GM23338 (cell line): ENCODE data around the gene VMP1. TPM values are rescaled to one million over a fixed set of nuclear protein-coding genes. Genes with fewer than 3 reads are reported as not detected.

Experiments used
- ATAC-seq: fragments of 200-7000 bp; cut with Tn5 transposase; 3 replicates; pipeline ENCODE4 v1.9.1; 2020
- DNase-seq: peaks from one replicate; pipeline ENCODE4 v3.0.0-alpha.2; 2015; ENCODE audit warnings: low spot score
- H2AFZ ChIP-seq: fragments of 200-600 bp; sonication (generic); 2 replicates; pipeline ENCODE4 v1.8.0; 2016; ENCODE audit warnings: antibody characterized with exemption, mild to moderate bottlenecking, moderate library complexity
- H3F3A ChIP-seq: fragments of 200-600 bp; sonication (generic); replicated peaks from 2 replicates; pipeline ENCODE4 v1.8.0; 2017; ENCODE audit warnings: antibody characterized with exemption, mixed run types, low read depth
- H3K27ac ChIP-seq: fragments of 200-600 bp; sonication (generic); 2 replicates; pipeline ENCODE4 v1.6.1; 2016; ENCODE audit warnings: low read depth
- H3K27me3 ChIP-seq: fragments of 200-600 bp; sonication (generic); 2 replicates; pipeline ENCODE4 v1.8.0; 2016; ENCODE audit warnings: mild to moderate bottlenecking, mixed run types, moderate library complexity; ENCODE audit not compliant: insufficient read depth
- H3K36me3 ChIP-seq: fragments of 200-600 bp; sonication (generic); 2 replicates; pipeline ENCODE4 v1.8.0; 2016; ENCODE audit warnings: mild to moderate bottlenecking; ENCODE audit not compliant: insufficient read depth
- H3K4me1 ChIP-seq: fragments of 200-600 bp; sonication (generic); 2 replicates; pipeline ENCODE4 v1.8.0; 2016; ENCODE audit warnings: mild to moderate bottlenecking, moderate library complexity; ENCODE audit not compliant: insufficient read depth
- H3K4me2 ChIP-seq: fragments of 200-600 bp; sonication (generic); 2 replicates; pipeline ENCODE4 v1.7.1; 2017; ENCODE audit warnings: mixed run types
- H3K4me3 ChIP-seq: fragments of 200-600 bp; sonication (generic); 2 replicates; pipeline ENCODE4 v1.6.1; 2016; ENCODE audit warnings: mixed run types
- H3K79me2 ChIP-seq: fragments of 200-600 bp; sonication (generic); replicated peaks from 2 replicates; pipeline ENCODE4 v1.8.0; 2017; ENCODE audit warnings: mild to moderate bottlenecking; ENCODE audit not compliant: insufficient read depth
- H3K9me2 ChIP-seq: fragments of 200-600 bp; sonication (generic); 2 replicates; pipeline ENCODE4 v1.8.0; 2017; ENCODE audit not compliant: insufficient read depth
- H4K20me1 ChIP-seq: fragments of 200-600 bp; sonication (generic); replicated peaks from 2 replicates; pipeline ENCODE4 v1.8.0; 2017; ENCODE audit warnings: mild to moderate bottlenecking; ENCODE audit not compliant: insufficient read depth
- H3K27ac Mint-ChIP-seq: 2 replicates; pipeline ENCODE4 v1.8.0; 2020; ENCODE audit warnings: inconsistent platforms, mild to moderate bottlenecking, moderate library complexity, mixed read lengths
- H3K27me3 Mint-ChIP-seq: 3 replicates; pipeline ENCODE4 v1.8.0; 2022; ENCODE audit warnings: low read depth, mild to moderate bottlenecking, moderate library complexity, mixed read lengths, inconsistent platforms; ENCODE audit not compliant: insufficient read depth, poor library complexity
- H3K36me3 Mint-ChIP-seq: 3 replicates; pipeline ENCODE4 v1.8.0; 2021; ENCODE audit warnings: low read depth, mild to moderate bottlenecking, inconsistent platforms, moderate library complexity, mixed read lengths
- H3K4me1 Mint-ChIP-seq: 3 replicates; pipeline ENCODE4 v1.8.0; 2020; ENCODE audit warnings: mild to moderate bottlenecking, inconsistent platforms, mixed read lengths
- H3K4me3 Mint-ChIP-seq: 3 replicates; pipeline ENCODE4 v1.8.0; 2021; ENCODE audit warnings: moderate library complexity, mild to moderate bottlenecking, inconsistent platforms, mixed read lengths
- H3K9me3 Mint-ChIP-seq: 3 replicates; pipeline ENCODE4 v1.8.0; 2020; ENCODE audit warnings: moderate library complexity, mild to moderate bottlenecking, inconsistent platforms, mixed read lengths
- EZH2phosphoT487 ChIP-seq: fragments of 200-600 bp; sonication (generic); IDR thresholded peaks from one replicate; pipeline ENCODE4 v1.8.1; 2018; ENCODE audit warnings: antibody characterized with exemption; ENCODE audit not compliant: unreplicated experiment
- JUNB ChIP-seq: IDR thresholded peaks from one replicate; pipeline ENCODE4 v1.6.1; 2016; ENCODE audit warnings: antibody characterized with exemption; ENCODE audit not compliant: unreplicated experiment
- POLR2AphosphoS5 ChIP-seq: IDR thresholded peaks from 2 replicates; pipeline ENCODE4 v1.6.1; 2016; ENCODE audit warnings: antibody characterized with exemption, low read depth
- ZNF114 ChIP-seq: fragments of 250-450 bp; sonication (Bioruptor Pico); IDR thresholded peaks from 2 replicates; pipeline ENCODE4 v1.5.0; 2020; ENCODE audit warnings: mild to moderate bottlenecking, moderate library complexity
- ZNF331 ChIP-seq: fragments of 250-450 bp; sonication (Bioruptor Pico); IDR thresholded peaks from 2 replicates; pipeline ENCODE4 v1.5.0; 2020; ENCODE audit warnings: low read depth, mild to moderate bottlenecking, moderate library complexity
- polyA plus RNA-seq: library from polyadenylated mRNA; unstranded; fragments of >200 nt; fragmentation: Nextera tagmentation; extraction: Ambion mirVana; gene quantifications from 2 replicates; pipeline ENCODE4 v1.2.1, GENCODE V29; 2016
- total RNA-seq: library from RNA; depleted of rRNA; stranded (reverse); fragments of >200 nt; shearing (Covaris generic); gene quantifications from 2 replicates; pipeline ENCODE4 v1.2.3, GENCODE V29; 2014
- TF ChIP-seq, protein P1 (sequence below): fragments of 250-450 bp; sonication (Bioruptor Pico); IDR thresholded peaks from 2 replicates; pipeline ENCODE4 v1.5.0; 2020; ENCODE audit warnings: mild to moderate bottlenecking, moderate library complexity
- TF ChIP-seq, protein P2 (sequence below), 2 experiments: fragments of 200-600 bp in 1 of 2; sonication (generic) in 1 of 2; conservative IDR thresholded peaks; 2 replicates each; pipeline versions ENCODE4 v1.5.1 to v1.6.1; 2016 to 2017; ENCODE audit warnings: antibody characterized with exemption in 2 of 2, low read depth in 2 of 2, mild to moderate bottlenecking in 2 of 2, moderate library complexity in 1 of 2

VMP1 gene
- total and polyA plus RNA-seq, 2 experiments from 2014 or later, result 70.1 to 112 TPM

DNA sequence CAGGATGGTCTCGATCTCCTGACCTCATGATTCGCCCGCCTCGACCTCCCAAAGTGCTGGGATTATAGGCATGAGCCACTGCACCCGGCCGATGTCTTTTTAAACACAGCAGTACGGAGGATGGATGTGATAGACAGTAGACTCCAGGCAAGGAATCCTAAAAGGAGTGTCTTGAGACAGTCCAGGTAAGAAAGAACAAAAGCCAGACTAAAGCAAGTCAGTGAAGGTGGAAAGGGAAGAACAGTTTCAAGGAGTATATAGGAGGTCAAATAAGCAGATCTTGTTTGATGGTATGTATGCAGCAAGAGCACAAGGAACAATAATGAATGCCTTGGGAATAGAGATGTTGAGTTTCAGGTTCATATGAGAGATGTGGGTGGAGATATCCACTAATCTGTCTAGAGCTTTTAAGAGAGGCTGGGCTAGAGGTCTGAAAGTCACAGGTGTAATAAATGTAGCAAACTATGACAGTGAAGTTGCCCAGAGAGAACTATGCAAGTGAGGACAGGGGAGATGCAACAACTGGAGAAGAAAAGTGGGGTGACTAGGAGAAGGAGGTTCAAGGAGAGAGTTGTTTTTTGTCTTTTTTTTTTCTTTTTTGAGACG, 180.8 kb downstream of the VMP1 start (continued):
- TF ChIP-seq, protein P1, sequence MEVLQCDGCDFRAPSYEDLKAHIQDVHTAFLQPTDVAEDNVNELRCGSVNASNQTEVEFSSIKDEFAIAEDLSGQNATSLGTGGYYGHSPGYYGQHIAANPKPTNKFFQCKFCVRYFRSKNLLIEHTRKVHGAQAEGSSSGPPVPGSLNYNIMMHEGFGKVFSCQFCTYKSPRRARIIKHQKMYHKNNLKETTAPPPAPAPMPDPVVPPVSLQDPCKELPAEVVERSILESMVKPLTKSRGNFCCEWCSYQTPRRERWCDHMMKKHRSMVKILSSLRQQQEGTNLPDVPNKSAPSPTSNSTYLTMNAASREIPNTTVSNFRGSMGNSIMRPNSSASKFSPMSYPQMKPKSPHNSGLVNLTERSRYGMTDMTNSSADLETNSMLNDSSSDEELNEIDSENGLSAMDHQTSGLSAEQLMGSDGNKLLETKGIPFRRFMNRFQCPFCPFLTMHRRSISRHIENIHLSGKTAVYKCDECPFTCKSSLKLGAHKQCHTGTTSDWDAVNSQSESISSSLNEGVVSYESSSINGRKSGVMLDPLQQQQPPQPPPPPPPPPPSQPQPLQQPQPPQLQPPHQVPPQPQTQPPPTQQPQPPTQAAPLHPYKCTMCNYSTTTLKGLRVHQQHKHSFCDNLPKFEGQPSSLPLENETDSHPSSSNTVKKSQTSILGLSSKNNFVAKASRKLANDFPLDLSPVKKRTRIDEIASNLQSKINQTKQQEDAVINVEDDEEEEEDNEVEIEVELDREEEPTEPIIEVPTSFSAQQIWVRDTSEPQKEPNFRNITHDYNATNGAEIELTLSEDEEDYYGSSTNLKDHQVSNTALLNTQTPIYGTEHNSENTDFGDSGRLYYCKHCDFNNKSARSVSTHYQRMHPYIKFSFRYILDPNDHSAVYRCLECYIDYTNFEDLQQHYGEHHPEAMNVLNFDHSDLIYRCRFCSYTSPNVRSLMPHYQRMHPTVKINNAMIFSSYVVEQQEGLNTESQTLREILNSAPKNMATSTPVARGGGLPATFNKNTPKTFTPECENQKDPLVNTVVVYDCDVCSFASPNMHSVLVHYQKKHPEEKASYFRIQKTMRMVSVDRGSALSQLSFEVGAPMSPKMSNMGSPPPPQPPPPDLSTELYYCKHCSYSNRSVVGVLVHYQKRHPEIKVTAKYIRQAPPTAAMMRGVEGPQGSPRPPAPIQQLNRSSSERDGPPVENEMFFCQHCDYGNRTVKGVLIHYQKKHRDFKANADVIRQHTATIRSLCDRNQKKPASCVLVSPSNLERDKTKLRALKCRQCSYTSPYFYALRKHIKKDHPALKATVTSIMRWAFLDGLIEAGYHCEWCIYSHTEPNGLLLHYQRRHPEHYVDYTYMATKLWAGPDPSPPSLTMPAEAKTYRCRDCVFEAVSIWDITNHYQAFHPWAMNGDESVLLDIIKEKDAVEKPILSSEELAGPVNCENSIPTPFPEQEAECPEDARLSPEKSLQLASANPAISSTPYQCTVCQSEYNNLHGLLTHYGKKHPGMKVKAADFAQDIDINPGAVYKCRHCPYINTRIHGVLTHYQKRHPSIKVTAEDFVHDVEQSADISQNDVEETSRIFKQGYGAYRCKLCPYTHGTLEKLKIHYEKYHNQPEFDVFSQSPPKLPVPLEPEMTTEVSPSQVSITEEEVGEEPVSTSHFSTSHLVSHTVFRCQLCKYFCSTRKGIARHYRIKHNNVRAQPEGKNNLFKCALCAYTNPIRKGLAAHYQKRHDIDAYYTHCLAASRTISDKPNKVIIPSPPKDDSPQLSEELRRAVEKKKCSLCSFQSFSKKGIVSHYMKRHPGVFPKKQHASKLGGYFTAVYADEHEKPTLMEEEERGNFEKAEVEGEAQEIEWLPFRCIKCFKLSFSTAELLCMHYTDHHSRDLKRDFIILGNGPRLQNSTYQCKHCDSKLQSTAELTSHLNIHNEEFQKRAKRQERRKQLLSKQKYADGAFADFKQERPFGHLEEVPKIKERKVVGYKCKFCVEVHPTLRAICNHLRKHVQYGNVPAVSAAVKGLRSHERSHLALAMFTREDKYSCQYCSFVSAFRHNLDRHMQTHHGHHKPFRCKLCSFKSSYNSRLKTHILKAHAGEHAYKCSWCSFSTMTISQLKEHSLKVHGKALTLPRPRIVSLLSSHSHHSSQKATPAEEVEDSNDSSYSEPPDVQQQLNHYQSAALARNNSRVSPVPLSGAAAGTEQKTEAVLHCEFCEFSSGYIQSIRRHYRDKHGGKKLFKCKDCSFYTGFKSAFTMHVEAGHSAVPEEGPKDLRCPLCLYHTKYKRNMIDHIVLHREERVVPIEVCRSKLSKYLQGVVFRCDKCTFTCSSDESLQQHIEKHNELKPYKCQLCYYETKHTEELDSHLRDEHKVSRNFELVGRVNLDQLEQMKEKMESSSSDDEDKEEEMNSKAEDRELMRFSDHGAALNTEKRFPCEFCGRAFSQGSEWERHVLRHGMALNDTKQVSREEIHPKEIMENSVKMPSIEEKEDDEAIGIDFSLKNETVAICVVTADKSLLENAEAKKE (CRISPR knock-in tag), result no peak
- TF ChIP-seq ZNF331 (CRISPR knock-in tag) (no peak), ZNF114 (CRISPR knock-in tag) (no peak), EZH2phosphoT487 (no peak)
- TF ChIP-seq, protein P2, sequence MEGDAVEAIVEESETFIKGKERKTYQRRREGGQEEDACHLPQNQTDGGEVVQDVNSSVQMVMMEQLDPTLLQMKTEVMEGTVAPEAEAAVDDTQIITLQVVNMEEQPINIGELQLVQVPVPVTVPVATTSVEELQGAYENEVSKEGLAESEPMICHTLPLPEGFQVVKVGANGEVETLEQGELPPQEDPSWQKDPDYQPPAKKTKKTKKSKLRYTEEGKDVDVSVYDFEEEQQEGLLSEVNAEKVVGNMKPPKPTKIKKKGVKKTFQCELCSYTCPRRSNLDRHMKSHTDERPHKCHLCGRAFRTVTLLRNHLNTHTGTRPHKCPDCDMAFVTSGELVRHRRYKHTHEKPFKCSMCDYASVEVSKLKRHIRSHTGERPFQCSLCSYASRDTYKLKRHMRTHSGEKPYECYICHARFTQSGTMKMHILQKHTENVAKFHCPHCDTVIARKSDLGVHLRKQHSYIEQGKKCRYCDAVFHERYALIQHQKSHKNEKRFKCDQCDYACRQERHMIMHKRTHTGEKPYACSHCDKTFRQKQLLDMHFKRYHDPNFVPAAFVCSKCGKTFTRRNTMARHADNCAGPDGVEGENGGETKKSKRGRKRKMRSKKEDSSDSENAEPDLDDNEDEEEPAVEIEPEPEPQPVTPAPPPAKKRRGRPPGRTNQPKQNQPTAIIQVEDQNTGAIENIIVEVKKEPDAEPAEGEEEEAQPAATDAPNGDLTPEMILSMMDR (conservative IDR thresholded peaks at IDR 0.05; ENCODE audit: low read depth in 2 of 2), result no peak

DNA sequence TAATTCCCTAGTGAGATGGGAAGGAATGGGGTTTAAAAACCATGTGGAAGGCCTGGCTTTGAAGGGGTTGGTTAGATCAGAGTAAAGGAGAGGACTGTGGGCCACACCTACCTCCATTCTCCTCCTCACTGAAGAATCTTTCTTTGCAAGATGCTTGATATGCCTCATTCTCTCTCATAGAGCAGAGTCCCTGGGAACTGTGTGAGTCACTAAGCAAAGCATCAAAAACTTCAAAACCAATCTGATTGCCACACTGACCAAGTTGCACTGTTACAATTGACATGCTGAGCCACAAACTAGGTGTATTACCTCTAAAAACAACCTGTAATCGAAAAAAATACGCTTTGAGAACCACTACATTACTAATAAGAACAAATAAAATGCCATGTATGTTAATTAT, 183.3 kb downstream of the VMP1 start:
- Histone ChIP-seq H3K36me3 (peaks cover 3% of the 10 kb centered on the region; the same call in 1 of the 2 replicates), H3K27me3 (no peaks in the 10 kb centered on the region), H3K79me2 (peaks cover 43% of the 10 kb centered on the region), H3F3A (peaks cover 6% of the 10 kb centered on the region; the same call in 1 of the 2 replicates), H4K20me1 (0 out of 2 replicates have a peak, but pooled peaks cover 5% of the 10 kb centered on the region), H3K27ac (no peak overlapping the region), H3K4me2 (no peak overlapping the region), H3K4me1 (peaks cover 6% of the 10 kb centered on the region; the same call in 1 of the 2 replicates), H2AFZ (no peak overlapping the region), H3K9me2 (no peaks in the 10 kb centered on the region), H3K4me3 (no peak overlapping the region)
- Mint-ChIP-seq H3K27me3 (peaks cover 17% of the 10 kb centered on the region), H3K27ac (no peak overlapping the region), H3K9me3 (no peaks in the 10 kb centered on the region), H3K36me3 (peaks cover 29% of the 10 kb centered on the region), H3K4me3 (no peak overlapping the region; the same call in 2 of the 3 replicates), H3K4me1 (peaks cover 10% of the 10 kb centered on the region; the same call in 2 of the 3 replicates)
- DNase-seq (no peak), ATAC-seq (no peak)
- TF ChIP-seq POLR2AphosphoS5, result no peak
- TF ChIP-seq ZNF331 (CRISPR knock-in tag), result no peak
- TF ChIP-seq, protein P1 (CRISPR knock-in tag), result no peak
- no peak for TF ChIP-seq JUNB
